Gastroesophageal sphincter (tissue), 3 donors: ENCODE measurements around the gene ANKH.

Experiments
- EP300 ChIP-seq: sonication (generic); formaldehyde crosslinking; IDR thresholded peaks from one replicate; pipeline ENCODE4 v1.6.1; 2017; ENCODE audit warnings: antibody characterized with exemption, mild to moderate bottlenecking
- POLR2A ChIP-seq, 2 donors: fragments of 450-650 bp; IDR thresholded peaks; one replicate each; pipeline ENCODE4 v1.6.1; 2017; ENCODE audit warnings: antibody characterized with exemption in 2 of 2, mild to moderate bottlenecking in 2 of 2, moderate library complexity in 1 of 2
- POLR2AphosphoS5 ChIP-seq: sonication (generic); formaldehyde crosslinking; IDR thresholded peaks from one replicate; pipeline ENCODE4 v1.6.1; 2017; ENCODE audit warnings: antibody characterized with exemption
- TF ChIP-seq, protein P1 (sequence below), 4 experiments: fragments of 200-600 bp in 2 of 4; fragments of 450-650 bp in 2 of 4; sonication (generic) in 1 of 4; IDR thresholded peaks; one replicate each; pipeline ENCODE4 v1.5.1; 2017 to 2019; ENCODE audit warnings: antibody characterized with exemption in 4 of 4, mild to moderate bottlenecking in 2 of 4, moderate library complexity in 2 of 4

DNA sequence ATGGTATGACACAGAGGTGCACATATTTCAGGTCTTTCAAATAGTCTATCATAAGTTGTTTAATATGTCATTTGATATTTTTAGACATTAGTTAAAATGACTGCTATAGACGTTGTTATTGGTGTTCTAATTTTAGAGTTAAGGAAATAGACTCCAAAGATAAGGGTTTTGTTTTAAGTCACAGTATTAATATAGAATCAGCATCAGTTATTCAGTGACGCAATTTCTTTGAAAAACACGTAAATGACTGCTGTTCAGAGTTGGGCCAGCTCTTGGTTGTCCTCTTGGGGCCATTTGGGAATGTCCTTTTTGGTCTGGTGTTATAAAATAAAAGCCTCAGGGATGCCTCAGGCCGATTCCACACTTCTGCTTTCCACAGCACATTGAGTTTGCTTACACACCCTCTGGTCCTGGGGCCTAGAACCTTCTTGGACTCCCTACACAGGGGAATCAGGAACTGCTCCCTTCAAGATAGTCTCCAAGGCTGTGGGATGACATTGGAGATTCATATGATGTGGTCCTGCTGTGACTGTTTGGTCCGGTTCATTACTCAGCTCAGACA lies 192.7 kb downstream of the ANKH start:
- TF ChIP-seq, protein P1, sequence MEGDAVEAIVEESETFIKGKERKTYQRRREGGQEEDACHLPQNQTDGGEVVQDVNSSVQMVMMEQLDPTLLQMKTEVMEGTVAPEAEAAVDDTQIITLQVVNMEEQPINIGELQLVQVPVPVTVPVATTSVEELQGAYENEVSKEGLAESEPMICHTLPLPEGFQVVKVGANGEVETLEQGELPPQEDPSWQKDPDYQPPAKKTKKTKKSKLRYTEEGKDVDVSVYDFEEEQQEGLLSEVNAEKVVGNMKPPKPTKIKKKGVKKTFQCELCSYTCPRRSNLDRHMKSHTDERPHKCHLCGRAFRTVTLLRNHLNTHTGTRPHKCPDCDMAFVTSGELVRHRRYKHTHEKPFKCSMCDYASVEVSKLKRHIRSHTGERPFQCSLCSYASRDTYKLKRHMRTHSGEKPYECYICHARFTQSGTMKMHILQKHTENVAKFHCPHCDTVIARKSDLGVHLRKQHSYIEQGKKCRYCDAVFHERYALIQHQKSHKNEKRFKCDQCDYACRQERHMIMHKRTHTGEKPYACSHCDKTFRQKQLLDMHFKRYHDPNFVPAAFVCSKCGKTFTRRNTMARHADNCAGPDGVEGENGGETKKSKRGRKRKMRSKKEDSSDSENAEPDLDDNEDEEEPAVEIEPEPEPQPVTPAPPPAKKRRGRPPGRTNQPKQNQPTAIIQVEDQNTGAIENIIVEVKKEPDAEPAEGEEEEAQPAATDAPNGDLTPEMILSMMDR (IDR thresholded peaks at IDR 0.05): no peak
- no peak for TF ChIP-seq POLR2A (IDR thresholded peaks at IDR 0.05)
- TF ChIP-seq POLR2AphosphoS5: no peak
- TF ChIP-seq EP300: no peak
